HG03571 (cell line): ENCODE measurements around the gene PACS1.
A peak's percentile ranks its signal among the peaks of the same experiment; 100 is the strongest.

ENCODE experiments used
- ATAC-seq: cut with Tn5 transposase; IDR thresholded peaks from one replicate; pipeline ENCODE4 v1.9.1; 2021; ENCODE audit not compliant: unreplicated experiment

PACS1 gene

DNA sequence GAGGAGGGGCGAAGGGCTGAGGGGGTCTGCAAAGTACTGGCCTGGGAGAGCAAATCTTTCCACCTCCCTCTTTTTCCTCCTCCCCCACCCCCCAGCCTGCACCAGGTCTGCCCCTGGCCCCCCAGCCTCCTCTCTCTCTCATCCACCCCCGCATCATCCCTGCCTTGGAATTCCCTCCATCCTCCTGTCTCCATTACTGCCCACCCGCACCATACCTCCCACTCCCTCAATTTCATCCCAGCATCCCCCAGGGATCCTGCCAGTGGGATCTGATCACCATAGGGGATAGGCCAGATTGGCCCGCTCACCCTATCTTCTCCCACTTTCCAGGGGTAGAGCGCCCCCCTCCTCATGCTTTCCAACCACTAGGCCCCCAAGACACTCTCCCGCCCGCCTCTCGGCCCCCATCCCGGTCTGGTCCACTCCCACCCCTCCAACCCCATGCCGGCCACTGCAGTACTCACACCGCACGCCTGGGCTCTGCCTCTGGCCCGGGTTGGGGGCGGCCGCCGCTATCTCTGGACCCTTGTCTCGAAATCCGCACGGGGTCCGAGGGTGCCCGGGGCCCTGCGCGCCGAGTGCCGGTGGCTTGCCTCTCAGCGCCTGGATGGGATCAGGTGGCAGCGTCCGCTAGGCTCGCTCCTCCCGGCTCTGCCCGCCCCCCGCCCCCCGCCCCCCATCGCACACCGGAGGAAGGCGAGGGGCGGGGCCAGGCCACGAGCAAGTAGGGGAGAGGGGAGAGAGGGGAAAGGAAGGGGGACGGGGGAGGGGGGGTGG lies 21.3 kb upstream of the PACS1 start, which contains the start of gene GAL3ST3:
Gene GAL3ST3, minus strand, starts transcription at position 615 of the 777 bp plus-strand sequence. CDS start 3,746 bp downstream, outside the sequence.
- ATAC-seq, result no peak

DNA sequence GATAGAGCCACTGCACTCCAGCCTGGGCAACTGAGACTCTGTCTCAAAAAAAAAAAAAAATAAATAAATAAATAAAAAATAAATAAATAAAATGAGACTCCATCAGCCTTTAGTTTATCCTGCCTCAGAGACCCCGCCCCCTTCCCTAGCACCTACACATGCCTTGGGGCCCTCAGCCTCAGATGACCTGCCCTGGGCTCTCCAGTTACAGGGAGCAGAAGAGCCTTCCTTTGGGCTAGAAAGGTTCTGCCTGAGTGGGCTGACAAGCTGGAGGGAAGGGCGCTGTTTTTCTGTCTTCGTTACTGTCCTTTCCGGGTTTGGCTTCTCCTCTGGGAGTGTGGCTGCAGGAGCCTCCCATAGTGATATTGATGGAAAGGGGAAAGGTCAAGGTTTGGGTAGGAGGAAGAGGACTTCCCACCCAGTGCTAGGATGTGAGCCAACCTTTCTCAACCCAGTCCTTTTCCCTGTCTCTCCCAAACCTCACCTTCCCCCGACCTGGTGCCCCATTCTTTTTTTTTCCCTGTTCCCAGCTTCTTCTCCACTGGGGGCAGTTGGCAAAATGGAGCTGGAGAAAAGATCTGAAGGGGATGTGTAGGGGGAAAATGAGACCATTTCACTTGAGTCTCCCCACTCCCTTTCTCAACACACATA lies 19.4 kb upstream of the PACS1 start:
- ATAC-seq, result no peak

DNA sequence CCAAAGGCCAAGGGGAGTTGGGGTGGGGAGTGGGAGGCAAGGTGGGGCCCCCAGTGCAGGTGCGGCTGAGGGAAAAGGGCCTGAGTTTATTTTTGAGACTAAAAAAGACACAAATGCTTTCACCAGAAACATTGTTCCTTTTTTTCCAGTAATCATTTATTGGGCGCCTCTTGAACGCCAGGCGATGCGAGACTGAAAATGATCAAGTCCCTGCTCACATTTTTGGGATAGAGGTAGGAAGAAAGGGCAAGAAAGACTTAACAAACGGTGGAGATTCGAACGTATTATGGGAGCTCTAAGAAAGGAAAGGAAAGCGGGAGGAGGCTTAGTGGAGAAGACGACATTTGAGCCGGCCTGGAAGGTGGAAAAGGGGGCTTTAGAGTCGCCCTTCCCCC lies 18.7 kb upstream of the PACS1 start:
- ATAC-seq, result no peak

- peak; percentile 92 for ATAC-seq
Measured at GRCh38 chr11:66051766-66052663, 18.1 kb upstream of the PACS1 start, which contains the start of gene SF3B2. SF3B2 (plus strand) TSS chr11:66052364; CDS start chr11:66052385, 21 bp downstream.

- no peak for ATAC-seq
Measured at GRCh38 chr11:66052664-66052982, 17.4 kb upstream of the PACS1 start.

- ATAC-seq, result no peak
Measured at GRCh38 chr11:66055021-66055420, 15.1 kb upstream of the PACS1 start.

DNA sequence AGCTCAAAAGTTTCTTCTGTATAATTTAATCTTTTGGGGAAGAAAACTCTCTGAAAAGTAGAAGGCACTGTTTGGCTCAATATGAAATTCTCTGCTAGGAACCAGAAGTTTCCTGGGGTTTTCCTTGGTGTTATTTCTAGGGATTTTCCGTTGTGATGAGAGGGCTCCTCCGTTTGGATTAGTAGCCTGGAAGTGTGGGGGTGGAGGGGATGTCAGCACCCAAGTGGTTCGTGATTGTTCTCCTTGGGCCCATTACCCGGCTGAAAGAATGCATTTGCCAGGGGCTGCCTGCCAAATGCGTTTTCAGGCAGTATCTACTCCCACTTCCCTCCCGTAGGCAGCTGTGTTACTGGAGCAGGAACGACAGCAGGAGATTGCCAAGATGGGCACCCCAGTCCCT lies 13.6 kb upstream of the PACS1 start:
- no peak for ATAC-seq

- ATAC-seq, result no peak
Measured at GRCh38 chr11:66059966-66060680, 9.9 kb upstream of the PACS1 start.

- ATAC-seq, result no peak
Measured at GRCh38 chr11:66061268-66061667, 8.8 kb upstream of the PACS1 start.

DNA sequence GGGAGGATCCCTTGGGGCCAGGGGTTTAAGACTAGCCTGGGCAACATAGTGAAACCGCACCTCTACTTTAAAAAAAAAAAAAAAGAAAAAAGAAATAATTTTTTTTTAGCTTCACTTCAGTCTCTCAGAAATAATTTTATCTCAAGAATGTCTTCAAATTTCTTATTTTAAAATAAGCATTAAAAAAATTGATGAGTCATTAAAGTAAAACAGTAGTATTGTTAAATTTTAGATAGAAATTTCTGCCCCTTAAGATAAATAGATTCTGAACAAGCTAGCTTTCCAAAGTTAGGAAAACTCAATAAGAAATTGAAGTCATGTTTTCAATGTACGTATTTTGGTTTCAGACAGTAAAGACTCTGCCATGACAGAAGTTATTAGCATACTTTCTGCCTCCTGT lies 7.7 kb upstream of the PACS1 start:
- ATAC-seq, result no peak

DNA sequence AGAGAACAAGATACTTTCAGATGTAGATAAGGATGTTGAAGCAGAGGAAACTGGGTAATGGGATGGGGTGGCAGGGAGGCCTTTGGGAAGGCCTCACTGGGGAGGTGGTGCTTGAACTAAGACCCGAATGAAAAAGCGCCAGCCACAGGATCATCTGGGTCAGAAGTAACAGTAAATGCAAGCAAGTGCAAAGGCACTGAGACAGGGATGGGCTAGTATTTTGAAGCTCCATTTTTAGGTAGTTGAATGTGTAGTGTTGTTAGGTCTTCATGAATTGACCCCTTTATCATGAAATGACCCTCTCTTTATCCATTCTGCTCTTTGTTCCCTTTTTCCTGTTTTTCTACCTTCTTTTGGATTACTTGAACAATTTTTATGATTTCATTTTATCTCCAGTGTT lies 6.2 kb upstream of the PACS1 start:
- no peak for ATAC-seq

- ATAC-seq, result no peak
Measured at GRCh38 chr11:66064571-66064970, 5.5 kb upstream of the PACS1 start.

GRCh38 chr11:66066751-66067150 lies 3.3 kb upstream of the PACS1 start:
- ATAC-seq, result no peak

GRCh38 chr11:66067640-66068039 lies 2.4 kb upstream of the PACS1 start:
- no peak for ATAC-seq

- ATAC-seq, result no peak
Measured at GRCh38 chr11:66068154-66068821, 1.8 kb upstream of the PACS1 start.

DNA sequence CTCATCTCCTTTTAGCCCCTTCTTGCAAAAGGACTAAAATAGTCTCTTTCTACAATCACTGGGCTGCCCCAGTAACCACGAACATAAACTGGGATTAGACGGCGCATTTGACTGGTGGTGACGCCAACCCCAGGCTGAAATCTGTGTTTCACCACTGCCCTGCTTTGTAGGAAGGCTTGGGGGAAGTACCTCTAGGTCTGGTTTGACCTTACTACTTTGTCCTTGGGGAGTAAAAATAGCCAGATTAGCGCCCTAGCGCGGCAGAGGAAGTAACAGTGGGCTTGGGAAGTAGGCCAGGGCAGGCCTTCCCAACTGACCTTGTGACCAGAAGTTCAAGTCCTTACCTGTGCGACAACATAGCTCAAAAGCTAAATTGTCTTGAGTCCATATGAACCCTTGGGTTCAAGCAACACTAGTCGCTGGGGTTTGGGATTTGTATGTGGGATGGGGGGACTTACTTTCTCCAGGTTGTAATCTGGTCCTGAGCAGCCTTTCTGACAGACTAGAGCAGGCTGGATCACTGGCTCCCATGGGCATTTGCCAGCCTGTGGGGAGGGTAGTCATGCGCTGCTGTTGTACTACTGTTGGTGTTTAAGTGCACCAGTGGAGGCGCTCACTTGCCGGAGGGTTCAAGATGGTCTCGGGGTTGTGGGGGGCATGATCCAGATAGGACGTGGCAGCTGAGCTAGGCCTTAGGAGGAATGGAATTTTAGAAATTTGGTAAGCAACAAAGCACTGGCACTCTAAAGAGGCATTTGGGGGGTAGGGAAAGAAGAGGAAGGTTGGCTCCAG lies 953 bp upstream of the PACS1 start:
- ATAC-seq, result peak; percentile 5

GRCh38 chr11:66070604-66071380 lies 720 bp downstream of the PACS1 start:
- ATAC-seq, result peak; percentile 2

DNA sequence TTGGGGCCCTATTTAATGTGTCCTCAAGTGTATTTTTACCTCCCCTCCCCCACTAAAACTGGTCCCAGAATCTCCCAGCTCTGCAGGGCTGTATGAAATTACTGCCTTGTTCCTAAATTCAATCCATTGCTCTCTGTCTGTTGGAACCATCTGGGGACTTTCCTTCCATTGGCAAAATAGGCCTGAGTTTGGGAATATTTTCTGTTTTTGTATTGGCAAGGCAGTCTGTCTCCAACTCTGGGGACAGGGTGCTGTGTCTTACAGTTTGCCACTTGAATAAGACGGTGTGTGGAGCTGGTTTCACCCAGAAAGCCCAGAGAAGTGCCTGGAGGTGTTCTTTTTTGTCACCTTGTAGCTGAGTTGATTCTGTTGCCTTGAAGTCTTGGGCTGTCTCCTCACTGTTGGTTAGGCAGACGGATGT lies 1.3 kb downstream of the PACS1 start:
- ATAC-seq, result no peak

DNA sequence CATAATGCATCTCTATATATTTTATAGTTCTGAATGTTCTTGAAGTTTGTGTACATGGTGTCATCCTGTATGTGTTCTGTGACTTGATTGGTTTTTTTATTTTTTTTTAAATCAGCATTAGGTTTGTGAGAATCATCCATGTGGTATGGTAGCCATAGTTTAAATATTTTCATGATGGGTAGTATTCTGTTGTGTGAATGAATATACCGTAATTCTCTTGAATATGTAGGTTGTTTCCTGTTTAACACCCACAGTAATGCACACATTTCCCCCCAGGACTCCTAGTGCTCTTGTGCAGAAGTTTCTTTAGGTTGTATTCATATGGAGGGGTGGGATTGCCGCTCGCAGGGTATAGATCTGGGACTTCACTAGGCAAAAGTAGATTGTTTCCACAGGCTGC lies 2.0 kb downstream of the PACS1 start:
- ATAC-seq, result no peak
